CD4-positive, alpha-beta T cell (primary cell): ENCODE results near the gene AHCYL1. TPM values are rescaled to one million over a fixed set of nuclear protein-coding genes. Genes with fewer than 3 reads are reported as not detected.

Experiments
- ATAC-seq: fragments of 200-7000 bp; cut with Tn5 transposase; one replicate; pipeline ENCODE4 v1.10.0; 2022; ENCODE audit warnings: mild to moderate bottlenecking; ENCODE audit not compliant: poor library complexity
- CTCF ChIA-PET: fragments of 350-600 bp; sonication (Branson Sonifier 250); formaldehyde crosslinking; loops from one replicate; lab custom pipeline; 2021; ENCODE audit warnings: antibody characterized with exemption, inconsistent platforms; lab: Charles Lee
- POLR2A ChIA-PET: fragments of 350-600 bp; sonication (Branson Sonifier 250); formaldehyde crosslinking; loops from one replicate; lab custom pipeline; 2021; ENCODE audit warnings: antibody characterized with exemption, inconsistent platforms; lab: Charles Lee
- DNase-seq, 14 experiments: peaks; one replicate each; pipeline ENCODE4 v3.0.0-alpha.2; 2013 to 2020; ENCODE audit warnings: mixed read lengths in 2 of 14
- H3K27ac ChIP-seq, 2 donors: one replicate each; pipeline versions ENCODE4 v1.5.1 to v1.7.0; 2013; ENCODE audit warnings: low read length in 2 of 2, low read depth in 1 of 2, mild to moderate bottlenecking in 1 of 2
- H3K27me3 ChIP-seq, 2 experiments: 1 replicate in 1 of 2; 2 replicates in 1 of 2; pipeline versions ENCODE4 v1.6.1 to v1.7.0; 2013; ENCODE audit warnings: low read length in 2 of 2, control low read depth in 1 of 2, mild to moderate bottlenecking in 1 of 2, moderate library complexity in 1 of 2; ENCODE audit not compliant: insufficient read depth in 2 of 2, control insufficient read depth in 1 of 2
- H3K36me3 ChIP-seq: one replicate; pipeline ENCODE4 v1.6.1; 2013; ENCODE audit warnings: low read length, control low read depth; ENCODE audit not compliant: insufficient read depth
- H3K4me1 ChIP-seq: one replicate; pipeline ENCODE4 v1.6.1; 2013; ENCODE audit warnings: low read length, control low read depth; ENCODE audit not compliant: insufficient read depth
- H3K4me3 ChIP-seq: one replicate; pipeline ENCODE4 v1.5.1; 2013; ENCODE audit warnings: mild to moderate bottlenecking, low read length, moderate library complexity
- H3K9me3 ChIP-seq, 2 experiments: 1 replicate in 1 of 2; 2 replicates in 1 of 2; pipeline versions ENCODE4 v1.6.1 to v1.7.0; 2013; ENCODE audit warnings: low read length in 2 of 2, mild to moderate bottlenecking in 2 of 2, control low read depth in 1 of 2, moderate library complexity in 1 of 2; ENCODE audit not compliant: control insufficient read depth in 1 of 2, insufficient read depth in 1 of 2
- H3K27ac Mint-ChIP-seq: one replicate; pipeline ENCODE4 v1.8.0; 2020; ENCODE audit warnings: mixed read lengths
- H3K27me3 Mint-ChIP-seq: one replicate; pipeline ENCODE4 v1.8.0; 2021; ENCODE audit warnings: mixed read lengths
- H3K36me3 Mint-ChIP-seq: one replicate; pipeline ENCODE4 v1.8.0; 2021; ENCODE audit warnings: low read depth, mixed read lengths
- H3K4me1 Mint-ChIP-seq: one replicate; pipeline ENCODE4 v1.8.0; 2021; ENCODE audit warnings: low read depth, mixed read lengths
- H3K4me3 Mint-ChIP-seq: one replicate; pipeline ENCODE4 v1.8.0; 2020; ENCODE audit warnings: mild to moderate bottlenecking, mixed read lengths
- H3K9me3 Mint-ChIP-seq: one replicate; pipeline ENCODE4 v1.8.0; 2020; ENCODE audit warnings: mixed read lengths
- CTCF ChIP-seq: fragments of 200-600 bp; IDR thresholded peaks from one replicate; pipeline ENCODE4 v1.8.0; 2022; ENCODE audit warnings: antibody characterized with exemption, mild to moderate bottlenecking
- intact Hi-C, 2 experiments: fragments of 100-400 bp; cut with DNase I in 1 of 2; cut with micrococcal nuclease in 1 of 2; formaldehyde crosslinking; loops; one replicate each; pipeline versions ENCODE4 v1.15.1 to v1.9.0; 2023 to 2025; cut with DNase I, micrococcal nuclease
- total RNA-seq, 174 experiments: library from RNA in 2 of 174; stranded (reverse) in 2 of 174; gene quantifications; one replicate each; pipeline ENCODE4 v1.2.3 and lab custom pipeline; 2021 to 2026

Gene AHCYL1
- total RNA-seq, 2 experiments from 2014 or later: 6.9 to 8.4 TPM

- CTCF ChIA-PET: no interaction called here
- Mint-ChIP-seq H3K27me3 (no peaks in the 10 kb centered on the region), H3K36me3 (peaks cover 49% of the 10 kb centered on the region), H3K4me1 (peaks cover 35% of the 10 kb centered on the region), H3K27ac (no peak overlapping the region), H3K9me3 (no peaks in the 10 kb centered on the region), H3K4me3 (no peak overlapping the region)
- DNase-seq (no peak), ATAC-seq (no peak)
- POLR2A ChIA-PET: no interaction called here
- Histone ChIP-seq H3K27me3 (no peaks in the 10 kb centered on the region), H3K36me3 (peaks cover 46% of the 10 kb centered on the region), H3K4me3 (no peak overlapping the region), H3K4me1 (peaks cover 6% of the 10 kb centered on the region), H3K27ac (no peak overlapping the region), H3K9me3 (no peaks in the 10 kb centered on the region)
- no peak for TF ChIP-seq CTCF
- intact Hi-C loops: no loop called here
Measured at GRCh38 chr1:110008971-110009565, 24.5 kb downstream of the AHCYL1 start.

- ChIA-PET POLR2A (interaction anchor here (0.9 to 1.5 kb wide), 2 partner anchors 27 to 235 kb away, joined by 3 to 6 read pairs; partner anchors contain the start of gene AHCYL1), CTCF (interaction anchor here (0.6 to 2.5 kb wide), 9 partner anchors 10 to 1265 kb away, joined by 3 to 11 read pairs (median 4); partner anchors contain the start of genes AHCYL1, STRIP1 and STXBP3)
- H3K9me3 Mint-ChIP-seq: no peaks in the 10 kb centered on the region
- Histone ChIP-seq H3K9me3 (no peaks in the 10 kb centered on the region), H3K27me3 (no peaks in the 10 kb centered on the region), H3K4me1 (no peaks in the 10 kb centered on the region), H3K4me3 (no peak overlapping the region), H3K36me3 (peaks cover 71% of the 10 kb centered on the region), H3K27ac (no peak overlapping the region)
- peaks cover 74% of the 10 kb centered on the region for H3K36me3 Mint-ChIP-seq
- intact Hi-C loops: loop anchor here in 1 of 2 experiments (1.0 kb wide), 1 partner anchor 465 kb away; no protein-coding TSS in a partner anchor
- H3K4me3 Mint-ChIP-seq: no peak overlapping the region
- H3K27ac Mint-ChIP-seq: peak overlapping the region; percentile 56
- peaks cover 14% of the 10 kb centered on the region for H3K4me1 Mint-ChIP-seq
- DNase-seq (peak in 6 of 14 experiments; percentile 9 to 69 (median 42)), ATAC-seq (peak; percentile 96)
- no peaks in the 10 kb centered on the region for H3K27me3 Mint-ChIP-seq
- TF ChIP-seq CTCF: no peak
Measured at GRCh38 chr1:110011527-110012041, 27.0 kb downstream of the AHCYL1 start.

DNA sequence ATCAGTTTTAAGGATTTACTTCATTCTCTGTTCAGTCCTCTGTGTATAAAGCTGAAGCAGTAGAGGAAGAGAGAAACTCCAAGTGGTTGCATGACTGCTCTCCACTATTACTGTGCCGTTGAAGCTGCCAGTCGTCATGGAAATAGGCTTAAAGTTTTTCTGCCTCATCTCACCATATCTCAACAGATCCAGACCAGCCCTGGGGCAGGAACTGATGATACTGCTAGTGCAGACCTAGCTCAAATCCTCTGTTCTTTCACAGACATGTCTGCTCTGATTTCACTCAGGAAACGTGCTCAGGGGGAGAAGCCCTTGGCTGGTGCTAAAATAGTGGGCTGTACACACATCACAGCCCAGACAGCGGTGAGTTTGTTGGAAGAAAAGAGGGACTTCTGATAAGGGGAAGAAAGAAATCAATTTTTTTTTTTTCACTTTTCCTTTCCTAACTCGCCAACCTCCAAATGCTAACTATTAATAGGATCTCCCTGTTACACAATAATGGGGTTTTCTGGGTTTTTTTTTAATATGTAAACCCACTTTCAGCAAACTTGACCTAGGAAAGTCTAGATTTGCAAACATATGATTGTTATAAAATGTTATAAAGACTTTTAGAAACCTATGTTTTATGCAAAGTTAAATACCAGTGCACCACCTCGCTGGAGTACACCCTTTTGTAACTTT lies 27.7 kb downstream of the AHCYL1 start:
- ChIA-PET CTCF (interaction anchor here (1.1 to 2.5 kb wide), 3 partner anchors 17 to 212 kb away, joined by 3 to 11 read pairs (median 9); partner anchors contain the start of gene AHCYL1), POLR2A (interaction anchor here (1.5 kb wide), 1 partner anchor 28 kb away, joined by 6 read pairs; the partner anchor contains the start of gene AHCYL1)
- peaks cover 81% of the 10 kb centered on the region for H3K36me3 Mint-ChIP-seq
- Histone ChIP-seq H3K4me3 (no peak overlapping the region), H3K36me3 (peaks cover 77% of the 10 kb centered on the region), H3K9me3 (no peaks in the 10 kb centered on the region), H3K27me3 (no peaks in the 10 kb centered on the region), H3K27ac (no peak overlapping the region), H3K4me1 (no peaks in the 10 kb centered on the region)
- no peak overlapping the region for H3K27ac Mint-ChIP-seq
- H3K4me1 Mint-ChIP-seq: peaks cover 13% of the 10 kb centered on the region
- DNase-seq (no peak), ATAC-seq (no peak)
- intact Hi-C loops: no loop called here
- no peaks in the 10 kb centered on the region for H3K27me3 Mint-ChIP-seq
- no peak overlapping the region for H3K4me3 Mint-ChIP-seq
- no peaks in the 10 kb centered on the region for H3K9me3 Mint-ChIP-seq
- TF ChIP-seq CTCF: no peak
